GM12878 (cell line): ENCODE results near the gene FOXJ1.

Experiments
- BACH1 ChIP-seq: fragments of 450-650 bp; IDR thresholded peaks from 2 replicates; pipeline ENCODE4 v1.6.1; 2017; ENCODE audit warnings: mild to moderate bottlenecking, borderline replicate concordance
- POLR2A ChIP-seq: IDR thresholded peaks from 2 replicates; pipeline ENCODE4 v1.6.1; 2011; ENCODE audit warnings: low read depth, mild to moderate bottlenecking, low read length

GRCh38 chr17:76161619-76162266 lies 20.7 kb upstream of the FOXJ1 start:
- no peak for TF ChIP-seq BACH1
- no peak for TF ChIP-seq POLR2A
